Astrocyte of the hippocampus (primary cell): ENCODE results near the gene CCDC40.

Experiments used
- DNase-seq: peaks from one replicate; pipeline ENCODE4 v3.0.0; 2011; ENCODE audit warnings: low read depth, low spot score

The CCDC40 gene

DNA sequence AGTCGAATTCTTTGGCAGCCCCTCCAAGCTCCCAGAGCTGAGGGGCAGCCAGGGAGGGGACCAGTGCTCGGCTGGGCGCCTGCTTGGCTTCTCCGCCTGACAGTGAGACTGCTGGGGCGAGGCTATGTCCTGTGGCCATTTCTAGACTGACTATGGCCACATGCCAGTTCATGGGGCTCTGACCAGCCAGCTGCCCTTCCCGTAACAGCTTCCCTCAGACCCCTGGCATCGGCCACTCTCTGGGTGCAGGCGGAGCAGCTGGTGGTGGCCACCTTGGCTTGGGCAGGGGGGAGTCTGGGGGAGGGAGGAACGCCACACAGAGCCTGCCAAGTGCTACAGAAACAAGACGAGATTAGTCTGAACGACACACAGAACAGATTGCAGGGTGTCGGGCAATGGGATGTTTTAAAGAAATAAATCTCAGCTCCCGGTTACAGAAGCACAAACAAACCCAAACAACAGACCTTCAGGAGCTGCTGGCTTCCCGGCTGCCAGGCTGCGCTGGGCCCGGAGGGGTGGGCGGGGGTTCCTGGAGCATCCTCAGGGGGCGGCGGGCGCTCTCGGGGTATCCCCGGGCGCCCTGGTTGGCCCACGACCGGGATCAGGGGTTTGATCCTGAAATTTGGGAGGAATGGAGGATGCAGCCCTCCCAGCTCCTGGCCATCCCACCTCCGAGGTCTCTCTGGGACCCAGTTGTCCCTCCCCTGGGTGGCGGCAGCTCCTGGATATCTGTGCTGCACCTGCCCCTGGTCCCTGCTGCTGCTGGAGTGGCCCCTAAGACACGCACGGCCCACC is 35.3 kb upstream of the CCDC40 start:
- DNase-seq, result no peak

DNA sequence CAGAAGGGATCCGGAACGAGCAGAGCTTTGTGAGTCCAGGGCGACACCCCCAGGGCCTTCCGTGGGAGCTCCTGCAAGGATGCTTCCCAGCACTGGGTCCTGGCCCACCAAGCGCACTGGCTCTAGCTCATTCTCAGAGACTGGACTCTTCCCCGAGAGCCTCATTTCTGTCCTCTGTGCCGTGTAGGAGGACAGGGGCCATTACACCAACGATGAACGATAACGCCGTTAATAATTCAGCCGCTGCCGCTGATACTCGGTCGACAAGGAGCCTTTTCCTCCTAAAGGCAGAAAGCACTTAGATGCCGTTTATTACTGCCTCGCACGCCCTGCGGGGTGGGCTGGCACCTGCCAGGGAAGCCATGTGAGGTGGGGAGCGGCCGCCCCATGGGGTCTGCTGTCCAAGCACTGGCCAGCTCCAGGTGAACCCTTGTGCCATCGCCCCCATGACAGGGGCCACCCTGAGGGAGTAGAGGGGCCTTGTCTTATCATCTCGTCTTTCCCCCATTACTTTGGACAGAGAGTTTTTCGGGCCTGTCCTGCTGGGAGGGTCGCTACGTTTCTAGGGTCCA is 34.3 kb upstream of the CCDC40 start:
- DNase-seq, result no peak

DNA sequence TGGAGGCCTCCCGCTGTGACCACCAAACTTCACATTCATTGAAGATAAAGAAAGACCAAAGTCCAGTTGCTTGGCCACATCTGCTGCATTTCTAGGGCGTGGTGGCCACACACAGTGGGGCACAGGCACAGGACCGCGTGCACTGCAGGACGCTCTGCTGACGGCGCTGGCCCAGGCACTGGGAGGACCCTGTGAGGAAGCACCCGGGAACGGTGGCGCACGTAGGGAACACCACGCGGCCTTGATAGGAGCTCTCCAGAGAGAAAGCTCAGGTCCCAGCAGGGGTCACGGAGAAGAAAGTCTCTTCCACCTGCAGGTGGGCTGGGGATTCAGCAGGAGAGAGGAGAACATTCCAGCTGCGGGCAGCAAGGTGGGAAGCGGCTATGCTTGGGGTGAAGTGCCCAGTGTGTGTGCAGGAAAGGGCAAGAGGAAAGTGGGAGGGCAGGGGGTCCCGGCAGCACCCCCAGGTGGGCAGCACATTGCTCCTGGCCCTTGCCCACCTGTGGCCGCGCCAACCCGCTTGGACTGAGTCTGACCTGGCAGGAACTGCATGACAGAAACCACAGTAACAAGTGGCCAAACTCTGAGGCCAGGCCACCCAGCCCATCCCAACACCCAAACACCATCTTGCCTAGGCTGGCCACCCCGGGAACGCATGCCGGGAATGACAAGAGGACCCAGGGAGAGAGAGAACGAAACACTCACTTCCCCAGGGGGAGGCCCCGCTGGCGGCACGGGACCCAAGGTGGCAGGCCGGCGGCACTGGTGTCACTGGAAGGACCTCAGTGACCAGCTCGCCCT is 33.6 kb upstream of the CCDC40 start:
- no peak for DNase-seq

DNA sequence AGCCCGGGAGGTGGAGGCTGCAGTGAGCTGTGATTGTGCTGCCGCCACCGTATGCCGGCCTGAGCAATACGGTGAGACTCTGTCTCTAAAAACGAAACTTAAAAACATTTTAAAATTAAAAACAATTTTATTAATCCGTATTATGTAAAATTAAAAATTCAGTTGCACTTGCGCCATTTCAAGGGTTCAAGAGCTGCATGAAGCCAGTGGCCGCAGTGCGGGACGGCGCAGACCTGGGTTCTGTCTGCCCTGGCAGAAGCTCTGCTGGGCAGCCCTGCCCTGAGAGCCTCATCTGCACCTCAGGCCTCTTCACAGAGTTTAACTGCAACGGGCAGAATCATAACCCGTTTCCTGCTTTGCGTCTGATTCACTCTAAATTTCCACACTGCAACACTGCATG is 32.5 kb upstream of the CCDC40 start:
- DNase-seq, result no peak

DNA sequence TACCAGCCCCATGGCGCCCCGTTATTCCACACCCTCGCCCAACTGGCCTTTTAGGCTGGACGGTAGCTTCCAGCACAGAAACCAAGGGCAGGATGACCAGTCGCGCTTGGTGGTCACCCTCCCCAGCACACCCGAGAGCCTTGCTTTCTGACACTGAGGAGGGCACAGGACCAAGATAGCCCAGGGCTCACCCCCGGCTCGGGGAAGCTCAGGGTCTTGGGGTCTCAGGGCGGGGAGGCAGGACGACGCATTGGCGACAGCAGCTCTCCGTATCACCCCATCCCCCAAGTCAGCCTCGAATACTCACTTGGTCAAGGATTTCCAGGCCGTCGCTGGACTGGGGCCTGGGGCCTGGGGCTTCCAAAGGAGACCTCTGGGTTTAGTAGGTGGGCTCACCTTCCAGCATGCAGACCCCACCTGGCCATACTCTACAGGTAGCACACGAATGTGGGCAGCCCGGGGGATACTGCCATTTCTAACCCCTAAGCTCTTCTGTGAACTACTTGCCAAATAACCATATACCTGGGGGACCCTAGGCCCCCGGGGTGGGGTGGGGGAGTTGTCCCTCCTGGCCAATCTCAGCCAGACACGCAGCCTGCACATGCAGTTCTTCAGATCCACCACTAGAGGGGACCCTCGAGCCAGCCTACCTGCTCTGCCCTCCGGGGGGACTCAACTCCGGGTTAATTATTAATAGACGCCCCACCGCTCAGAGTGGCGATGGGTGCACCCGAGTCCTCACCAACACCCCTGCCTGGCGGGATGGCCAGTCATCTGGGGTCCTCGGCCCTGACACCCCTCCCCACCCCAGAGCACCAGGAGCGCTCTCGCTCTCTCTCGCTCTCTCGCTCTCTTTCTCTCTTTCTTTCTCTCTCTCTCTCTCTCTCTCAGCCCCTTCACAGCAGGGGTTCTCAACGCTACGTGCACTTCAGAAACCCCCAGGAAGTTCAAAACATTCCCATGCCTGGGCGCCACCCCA is 30.8 kb upstream of the CCDC40 start:
- DNase-seq, result peak; percentile 73

DNA sequence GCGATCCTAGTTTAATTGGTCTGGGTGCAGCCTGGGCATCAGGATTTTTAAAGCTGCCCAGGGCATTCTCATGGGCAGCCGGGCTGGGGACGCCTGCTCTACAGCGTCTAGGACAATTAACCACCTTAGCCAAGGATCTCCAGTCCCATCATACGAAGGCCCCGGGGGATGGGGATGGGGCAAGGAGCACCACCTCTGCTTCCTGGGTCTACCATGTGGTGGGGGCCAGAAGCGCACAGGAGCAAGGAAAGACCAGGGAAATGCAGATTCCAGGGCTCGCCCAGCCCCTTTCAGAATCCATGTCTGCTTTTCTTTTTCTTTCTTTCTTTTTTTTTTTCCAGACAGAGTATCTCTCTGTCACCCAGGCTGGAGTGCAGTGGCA is 30.1 kb upstream of the CCDC40 start:
- no peak for DNase-seq

DNA sequence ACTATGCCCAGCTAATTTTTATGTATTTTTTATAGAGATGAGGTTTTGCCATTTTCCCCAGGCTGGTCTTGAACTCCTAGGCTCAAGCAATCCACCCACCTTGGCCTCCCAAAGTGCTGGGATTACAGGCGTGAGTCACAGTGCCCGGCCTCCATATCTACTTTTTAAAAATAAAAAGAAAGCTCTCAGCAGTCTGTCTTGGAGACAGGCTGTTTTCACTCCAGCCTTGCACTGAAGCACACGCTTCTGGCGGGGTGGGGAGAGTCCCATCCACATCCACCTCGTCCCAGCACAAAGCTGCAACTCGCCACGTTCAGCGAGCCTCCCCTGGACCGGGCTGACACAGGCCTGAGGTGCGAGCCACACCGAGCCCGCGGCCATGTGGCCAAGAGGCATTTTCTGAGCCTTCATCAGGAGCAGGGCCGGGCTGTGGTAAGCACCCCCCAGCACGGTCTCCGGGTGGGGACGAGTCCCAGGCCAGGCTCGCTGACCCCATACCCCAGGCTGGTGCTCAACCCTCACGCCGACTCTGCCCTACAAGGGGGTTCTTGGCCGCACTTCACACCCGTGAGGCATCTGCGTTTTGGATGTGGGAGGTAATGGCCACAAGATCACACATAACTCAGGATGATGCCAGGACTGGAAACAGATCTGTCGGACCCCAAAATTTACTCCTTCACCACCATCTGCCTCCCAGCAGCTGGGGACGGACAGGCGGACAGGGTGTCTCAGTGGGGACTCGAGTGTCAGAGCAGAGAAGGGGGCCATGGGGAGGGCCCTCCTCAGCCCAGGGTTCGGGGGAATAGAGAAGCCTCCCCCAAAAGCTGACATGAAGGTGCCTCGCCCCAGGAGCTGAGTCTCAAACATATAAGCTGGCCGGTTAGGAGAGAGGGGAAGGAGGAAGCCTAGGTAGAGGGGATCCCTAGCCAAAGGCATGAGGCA is 29.4 kb upstream of the CCDC40 start:
- DNase-seq, result no peak

DNA sequence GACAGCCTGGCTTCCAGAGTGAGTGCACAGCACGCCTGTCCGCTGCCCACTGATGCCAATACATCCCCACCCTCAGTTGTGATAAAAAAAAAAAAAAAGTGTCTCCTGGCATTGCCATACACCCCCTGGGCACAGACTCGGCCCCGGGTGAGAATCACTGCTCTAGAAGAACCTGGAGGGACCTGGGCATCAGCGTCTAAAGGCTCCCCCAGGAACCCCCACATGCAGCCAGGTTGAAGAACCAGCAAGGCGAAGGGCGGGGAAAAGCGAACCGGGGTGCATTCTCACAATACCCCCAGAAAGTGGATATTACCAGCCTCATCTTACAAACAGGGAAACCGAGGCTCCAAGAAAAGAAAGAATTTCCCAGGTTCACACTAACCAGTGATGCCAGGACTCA is 28.5 kb upstream of the CCDC40 start:
- no peak for DNase-seq

DNA sequence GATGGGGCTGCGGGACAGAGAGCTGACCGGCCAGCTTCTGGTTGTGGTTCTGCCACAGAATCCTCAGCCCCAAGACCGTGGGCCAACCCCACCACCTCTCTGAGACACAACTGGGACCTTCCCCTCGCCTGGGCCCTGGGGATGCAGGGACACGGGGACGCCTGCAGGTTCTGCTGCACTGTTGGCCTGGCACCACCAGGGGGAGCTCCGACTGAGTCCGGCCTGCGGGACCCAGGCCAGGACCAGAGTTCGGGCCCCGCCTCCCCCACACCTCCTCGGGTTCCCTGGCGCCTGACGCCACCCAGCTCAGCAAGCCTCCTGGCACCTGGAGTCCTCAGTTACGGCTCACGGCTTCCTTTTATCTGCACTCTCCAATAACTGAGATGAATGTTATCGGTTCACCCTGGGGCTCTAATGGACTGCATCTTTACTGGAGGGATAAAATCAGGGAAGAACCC is 28.0 kb upstream of the CCDC40 start:
- peak; percentile 85 for DNase-seq

DNA sequence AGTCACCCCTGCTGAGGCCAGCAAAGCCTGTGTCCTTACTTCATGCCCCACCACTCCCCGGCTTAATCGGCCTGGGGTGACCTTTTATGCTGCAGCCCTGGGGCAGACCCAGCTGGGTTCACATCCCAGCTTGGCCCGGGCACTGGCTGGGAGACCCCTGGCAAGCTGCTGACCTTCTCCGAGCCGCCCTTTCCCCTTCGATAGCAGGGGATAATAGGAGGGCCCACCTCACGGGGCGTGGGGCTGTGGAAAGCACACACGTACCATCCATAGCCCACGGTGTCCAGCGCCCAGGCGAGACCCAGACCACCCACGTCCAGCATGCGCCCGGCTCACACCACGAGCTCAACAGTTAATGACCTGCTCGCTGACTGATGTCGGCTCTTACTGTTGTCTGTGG is 27.6 kb upstream of the CCDC40 start:
- no peak for DNase-seq

DNA sequence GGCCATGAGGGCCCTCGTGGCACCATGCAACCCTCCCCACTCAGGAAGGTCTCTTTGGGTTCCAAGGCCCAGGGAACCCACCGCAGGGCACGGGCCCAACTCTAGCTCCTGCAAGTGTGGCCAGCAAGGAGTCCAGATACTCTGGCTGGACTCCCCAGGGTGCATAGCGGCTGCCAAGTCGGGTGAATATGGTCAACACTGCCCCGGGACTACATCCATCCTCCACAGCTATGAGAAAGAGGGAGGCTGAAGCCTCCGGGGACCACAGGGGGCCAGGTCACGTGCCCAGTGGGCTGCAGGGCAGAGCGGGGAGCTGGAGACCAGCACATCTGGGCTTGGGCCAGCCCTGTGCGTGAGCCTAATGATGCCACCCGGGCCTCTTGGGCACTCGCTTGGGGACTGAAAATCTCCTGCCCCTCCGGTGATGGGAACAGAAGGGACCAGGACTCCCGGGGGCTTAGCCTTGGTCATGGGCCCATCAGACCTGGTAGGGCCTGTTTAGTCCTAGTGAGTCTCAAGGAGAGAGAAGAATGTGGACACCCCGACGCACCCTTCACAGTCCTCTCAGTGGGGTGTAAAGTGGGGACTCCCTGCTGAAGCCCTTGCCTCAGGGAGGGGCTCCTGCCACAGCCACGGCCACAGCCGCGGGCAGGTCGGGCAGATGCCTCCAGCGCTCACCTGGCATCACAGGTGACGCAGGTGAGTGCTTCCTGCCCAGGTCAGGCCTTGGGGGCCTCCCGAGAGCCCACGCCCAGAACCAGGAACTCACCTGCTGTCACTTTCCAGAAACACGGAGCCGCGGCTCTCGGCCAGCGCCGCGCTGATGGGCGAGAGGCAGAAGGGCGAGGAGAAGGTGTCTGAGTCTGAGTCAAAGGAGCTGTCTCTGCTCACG is 26.8 kb upstream of the CCDC40 start:
- no peak for DNase-seq

DNA sequence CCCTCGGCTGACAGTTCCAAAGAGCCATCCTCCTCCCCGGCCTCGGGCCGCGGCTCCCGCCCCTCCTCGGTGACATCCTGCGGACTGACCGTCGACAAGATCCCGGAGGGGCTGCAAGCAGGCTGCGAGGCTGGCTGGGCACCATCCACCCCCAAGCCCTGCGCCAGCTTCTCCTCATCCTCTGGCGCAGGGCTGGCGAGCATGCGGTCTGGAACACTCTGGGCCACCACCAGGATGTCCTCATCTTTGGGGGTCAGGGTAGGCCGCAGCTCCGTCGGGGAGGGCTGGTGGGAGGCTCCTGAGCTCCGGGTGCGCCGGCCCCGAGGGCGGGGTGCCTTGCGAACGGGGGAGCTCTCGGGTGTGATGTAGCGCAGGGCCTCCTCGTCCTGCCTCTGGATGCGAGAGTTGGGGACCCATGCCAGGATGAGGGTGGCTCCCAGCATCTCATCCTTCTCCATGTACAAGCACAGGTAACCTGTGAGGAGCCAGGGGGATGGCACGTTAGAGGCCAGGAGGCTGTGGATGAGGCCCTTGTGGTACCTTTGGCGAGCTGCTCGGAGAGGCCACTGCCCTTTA is 26.1 kb upstream of the CCDC40 start:
- no peak for DNase-seq

DNA sequence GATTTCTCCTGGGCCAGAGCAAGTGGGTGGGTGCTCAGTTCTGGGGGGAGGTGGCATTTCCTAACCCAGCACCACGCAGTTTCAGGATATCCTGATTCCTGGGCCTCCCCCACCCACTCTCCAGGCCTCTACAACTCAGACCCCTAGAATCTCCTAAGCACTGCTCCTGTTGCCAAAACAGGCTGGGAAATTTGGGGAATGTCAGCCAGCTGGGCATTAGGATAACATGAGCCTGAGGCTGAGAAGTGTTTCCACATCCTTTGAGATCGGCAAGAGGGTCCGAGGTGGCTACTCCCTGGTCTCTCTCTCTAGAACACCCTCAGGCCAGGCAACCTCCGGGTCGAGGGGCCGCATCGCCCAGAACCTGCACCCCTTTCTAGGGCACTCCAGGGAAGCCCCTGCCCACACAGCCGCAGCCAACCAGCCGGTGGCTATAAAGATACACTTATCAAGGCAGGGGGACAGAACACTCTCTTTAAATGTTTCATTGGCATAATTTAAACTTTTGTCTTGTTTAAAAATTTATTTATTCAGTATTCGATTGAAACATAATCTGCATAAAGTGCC is 24.4 kb upstream of the CCDC40 start:
- no peak for DNase-seq

DNA sequence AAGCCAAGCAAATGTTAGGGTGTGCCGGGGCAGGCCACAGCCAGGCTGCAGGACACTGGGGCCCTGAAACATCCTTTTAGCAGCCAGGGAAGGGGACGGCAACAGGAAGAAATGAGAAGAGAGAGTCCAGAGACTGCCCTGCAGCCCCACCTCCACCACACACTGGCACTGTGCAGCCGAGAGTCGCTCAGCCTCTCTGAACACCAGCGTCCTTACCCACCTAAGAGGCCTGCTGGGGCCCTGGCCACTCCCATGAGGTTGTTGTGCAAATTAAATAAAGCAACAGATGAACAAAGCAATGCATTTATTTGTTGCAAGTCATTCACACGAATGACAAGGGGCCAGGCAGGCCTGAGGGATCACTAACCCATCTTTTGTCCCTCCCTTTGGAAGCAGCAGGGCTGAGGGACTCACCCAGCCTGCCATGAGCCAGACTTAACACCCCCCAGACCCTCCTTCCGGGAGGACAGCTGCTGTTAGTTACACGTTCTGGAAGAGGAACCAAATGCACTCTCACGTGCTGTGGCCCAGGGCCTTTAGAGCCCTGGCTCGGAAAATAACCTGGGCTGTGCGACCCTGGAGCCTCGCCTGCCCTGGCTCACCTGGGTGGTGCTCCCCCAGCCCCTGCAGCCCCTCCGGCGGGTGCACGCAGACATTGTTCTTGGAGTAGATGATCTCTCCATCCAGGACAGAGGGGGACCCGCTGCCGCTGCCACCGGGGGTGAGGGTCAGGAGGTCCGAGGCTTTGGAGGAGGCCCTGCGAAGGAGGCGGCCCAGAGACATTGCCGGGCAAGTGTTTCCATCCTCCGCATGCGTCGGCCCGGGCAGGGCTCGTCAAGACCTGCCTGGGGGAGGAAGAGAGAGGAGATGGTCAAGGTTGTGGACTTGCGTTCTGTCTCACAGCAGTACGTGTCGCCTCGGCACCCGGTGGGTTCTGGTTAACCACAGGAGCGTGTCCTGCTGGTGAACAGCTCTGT is 23.4 kb upstream of the CCDC40 start:
- no peak for DNase-seq

DNA sequence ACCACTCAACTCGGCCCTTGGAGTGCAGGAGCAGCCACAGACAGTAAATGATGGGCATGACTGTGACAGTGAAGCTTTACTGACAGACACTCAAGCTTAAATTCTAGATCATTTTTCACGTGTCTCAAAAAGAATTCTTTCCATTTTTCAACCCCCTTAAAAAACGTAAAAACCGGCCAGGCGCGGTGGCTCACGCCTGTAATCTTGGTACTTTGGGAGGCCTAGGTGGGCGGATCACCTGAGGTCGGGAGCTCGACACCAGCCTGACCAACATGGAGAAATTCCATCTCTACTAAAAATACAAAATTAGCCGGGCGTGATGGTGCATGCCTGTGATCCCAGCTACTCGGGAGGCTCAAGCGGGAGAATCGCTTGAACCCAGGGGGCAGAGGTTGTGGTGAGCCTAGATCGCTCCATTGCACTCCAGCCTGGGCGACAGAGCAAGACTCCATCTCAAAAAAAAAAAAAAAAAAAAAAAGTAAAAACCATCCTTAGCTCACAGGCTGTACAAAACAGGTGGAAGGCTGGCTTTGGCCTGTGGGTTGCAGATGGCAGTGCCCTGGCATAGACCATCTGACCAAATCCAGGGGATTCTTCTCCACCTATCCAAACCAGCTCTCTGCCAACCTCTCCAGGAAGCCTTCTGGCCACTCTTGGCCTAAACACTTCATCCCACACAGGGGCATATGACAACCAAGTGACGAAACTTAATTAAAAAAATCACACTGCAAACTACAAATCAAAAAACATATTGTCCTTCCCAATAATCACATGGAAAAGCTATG is 19.0 kb upstream of the CCDC40 start:
- no peak for DNase-seq

DNA sequence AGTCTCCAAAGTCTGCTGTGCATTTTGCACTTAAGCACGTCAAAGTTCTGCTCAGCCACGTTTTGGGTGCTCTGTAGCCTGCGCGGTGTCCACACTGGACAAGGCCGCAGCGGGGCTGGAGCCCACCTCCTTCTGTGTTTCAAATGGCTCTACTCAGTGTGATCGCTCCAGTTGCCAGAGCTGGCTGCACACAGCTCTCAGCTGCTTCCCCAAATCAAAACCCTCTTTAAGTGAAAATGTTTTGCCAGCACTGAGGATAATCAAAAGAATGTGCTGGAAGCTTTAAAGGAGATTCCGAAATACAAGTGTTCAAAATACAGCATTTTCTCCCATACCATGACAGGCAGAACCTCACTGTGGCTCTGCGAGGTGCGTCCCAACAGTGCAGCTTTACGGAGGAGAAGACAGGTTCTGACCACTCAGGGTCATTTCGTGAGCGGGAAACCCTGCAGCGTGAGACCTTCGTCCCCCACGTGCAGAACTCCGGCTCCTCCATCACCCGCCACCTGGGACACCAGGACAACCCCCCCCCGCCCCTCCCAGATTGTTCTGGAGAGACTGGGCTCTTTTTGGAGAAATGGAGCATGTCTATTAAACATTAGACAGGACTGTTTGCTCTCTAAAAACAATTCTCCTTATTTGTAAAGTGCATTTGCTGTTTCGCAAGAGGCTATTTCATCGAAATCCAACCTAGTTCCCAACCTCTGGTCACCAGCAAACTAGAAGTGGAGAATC is 17.4 kb upstream of the CCDC40 start:
- DNase-seq, result no peak
